HCT116 (cell line): ENCODE results near the gene MCOLN3. TPM values are rescaled to one million over a fixed set of nuclear protein-coding genes. Genes with fewer than 3 reads are reported as not detected.

ENCODE experiments used
- ATAC-seq: fragments of 200-7000 bp; cut with Tn5 transposase; 2 replicates; pipeline ENCODE4 v1.9.1; 2020; ENCODE audit warnings: mild to moderate bottlenecking, moderate library complexity
- BruUV-seq: library from RNA; stranded (reverse); fragments of 400-500 nt; replicated peaks from 2 replicates; lab custom pipeline; 2021; lab: Mats Ljungman, UMichigan
- CTCF ChIA-PET: fragments of 300-600 bp; sonication (Branson Sonifier 250); formaldehyde crosslinking; loops from one replicate; lab custom pipeline; 2021; ENCODE audit warnings: antibody characterized with exemption; lab: Charles Lee
- POLR2A ChIA-PET: fragments of 300-600, 350-600 bp; sonication (Branson Sonifier 250); formaldehyde crosslinking; loops from one replicate; lab custom pipeline; 2021; ENCODE audit warnings: antibody characterized with exemption; lab: Charles Lee
- RAD21 ChIA-PET, 2 experiments: fragments of 300-600 bp; sonication (Branson Sonifier 250); formaldehyde crosslinking; loops; one replicate each; lab custom pipeline; 2023; ENCODE audit warnings: low total read pairs in 2 of 2; ENCODE audit not compliant: uncharacterized antibody in 2 of 2, unreplicated experiment in 2 of 2, low non-redundant PET in 1 of 2; lab: Charles Lee
- DNase-seq: peaks from one replicate; pipeline ENCODE4 v3.0.0-alpha.2; 2010; ENCODE audit warnings: low read depth, low spot score
- H2AFZ ChIP-seq: fragments of 200-600 bp; shearing (Covaris generic), sonication (generic); 2 replicates; pipeline ENCODE4 v1.6.1; 2017; ENCODE audit warnings: low read depth, mixed run types, mixed read lengths, antibody characterized with exemption, low read length; ENCODE audit not compliant: poor library complexity, severe bottlenecking
- H3K27ac ChIP-seq: 2 replicates; pipeline ENCODE4 v1.5.1; 2012; ENCODE audit warnings: low read depth, low read length
- H3K27me3 ChIP-seq: fragments of 200-600 bp; sonication (generic); 2 replicates; pipeline ENCODE4 v1.6.1; 2016; ENCODE audit warnings: mixed run types, low read length, mixed read lengths; ENCODE audit not compliant: insufficient read depth
- H3K36me3 ChIP-seq, 2 experiments: fragments of 200-500 bp in 1 of 2; fragments of 200-600 bp in 1 of 2; sonication (Bioruptor generic) in 1 of 2; sonication (generic) in 1 of 2; 2 replicates each; pipeline versions ENCODE4 v1.5.1 to v1.6.1; 2014 to 2016; ENCODE audit warnings: low read length in 2 of 2, inconsistent platforms in 1 of 2, mixed read lengths in 1 of 2, mixed run types in 1 of 2; ENCODE audit not compliant: insufficient read depth in 2 of 2, control insufficient read depth in 1 of 2
- H3K4me1 ChIP-seq, 2 experiments: fragments of 200-600 bp in 1 of 2; sonication (generic) in 1 of 2; 2 replicates each; pipeline versions ENCODE4 v1.5.1 to v1.6.1; 2012 to 2017; ENCODE audit warnings: low read length in 2 of 2, inconsistent platforms in 1 of 2, mild to moderate bottlenecking in 1 of 2, mixed read lengths in 1 of 2, mixed run types in 1 of 2, moderate library complexity in 1 of 2; ENCODE audit not compliant: insufficient read depth in 2 of 2, control insufficient read depth in 1 of 2
- H3K4me2 ChIP-seq: fragments of 200-600 bp; sonication (generic); 2 replicates; pipeline ENCODE4 v1.6.1; 2017; ENCODE audit warnings: mixed run types, low read length, mixed read lengths
- H3K4me3 ChIP-seq, 2 experiments: fragments of 200-600 bp in 1 of 2; sonication (generic) in 1 of 2; replicated peaks in 1 of 2; 2 replicates each; pipeline ENCODE4 v1.5.1; 2011 to 2016; ENCODE audit warnings: low read length in 2 of 2, control low read depth in 1 of 2, low read depth in 1 of 2, mild to moderate bottlenecking in 1 of 2, mixed read lengths in 1 of 2, mixed run types in 1 of 2
- H3K79me2 ChIP-seq: fragments of 200-600 bp; sonication (generic); 2 replicates; pipeline ENCODE4 v1.6.1; 2017; ENCODE audit warnings: mild to moderate bottlenecking, mixed run types, low read length, moderate library complexity, mixed read lengths; ENCODE audit not compliant: insufficient read depth
- H3K9ac ChIP-seq: fragments of 200-600 bp; sonication (generic); 2 replicates; pipeline ENCODE4 v1.6.1; 2016; ENCODE audit warnings: low read length, mixed read lengths
- H3K9me2 ChIP-seq: fragments of 200-600 bp; sonication (generic), shearing (Covaris generic); 2 replicates; pipeline ENCODE4 v1.6.1; 2017; ENCODE audit warnings: mixed run types, mild to moderate bottlenecking, moderate library complexity; ENCODE audit not compliant: insufficient read depth
- H3K9me3 ChIP-seq, 2 experiments: fragments of 200-500 bp in 1 of 2; fragments of 200-600 bp in 1 of 2; sonication (Bioruptor generic) in 1 of 2; sonication (generic) in 1 of 2; 2 replicates each; pipeline ENCODE4 v1.6.1; 2014 to 2017; ENCODE audit warnings: low read length in 2 of 2, mixed read lengths in 2 of 2, inconsistent platforms in 1 of 2, low read depth in 1 of 2, mild to moderate bottlenecking in 1 of 2, mixed run types in 1 of 2, moderate library complexity in 1 of 2; ENCODE audit not compliant: control insufficient read depth in 1 of 2, insufficient read depth in 1 of 2
- H4K20me1 ChIP-seq: fragments of 200-600 bp; sonication (generic), shearing (Covaris generic); 2 replicates; pipeline ENCODE4 v1.6.1; 2017; ENCODE audit warnings: mixed run types, mild to moderate bottlenecking, moderate library complexity; ENCODE audit not compliant: insufficient read depth
- CEBPB ChIP-seq: IDR thresholded peaks from 2 replicates; pipeline ENCODE4 v1.6.1; 2012; ENCODE audit warnings: low read depth
- EGR1 ChIP-seq: IDR thresholded peaks from 2 replicates; pipeline ENCODE4 v1.6.1; 2012; ENCODE audit warnings: low read depth
- ELF1 ChIP-seq: IDR thresholded peaks from 2 replicates; pipeline ENCODE4 v1.6.1; 2012; ENCODE audit warnings: low read depth, borderline replicate concordance
- EZH2 ChIP-seq: fragments of 200-600 bp; sonication (generic); IDR thresholded peaks from 2 replicates; pipeline ENCODE4 v1.6.1; 2017; ENCODE audit warnings: antibody characterized with exemption, mixed run types
- FOSL1 ChIP-seq: IDR thresholded peaks from 2 replicates; pipeline ENCODE4 v1.6.1; 2012; ENCODE audit warnings: low read depth
- POLR2A ChIP-seq: IDR thresholded peaks from 2 replicates; pipeline ENCODE4 v1.7.0; 2011; ENCODE audit warnings: borderline replicate concordance; ENCODE audit not compliant: insufficient read depth, insufficient read length; ENCODE audit errors: extremely low read depth
- RAD21 ChIP-seq: IDR thresholded peaks from 2 replicates; pipeline ENCODE4 v1.6.1; 2012; ENCODE audit warnings: low read depth, mild to moderate bottlenecking
- REST ChIP-seq: IDR thresholded peaks from 2 replicates; pipeline ENCODE4 v1.6.1; 2012; ENCODE audit warnings: low read depth
- SIN3A ChIP-seq: IDR thresholded peaks from 2 replicates; pipeline ENCODE4 v1.6.1; 2012; ENCODE audit warnings: low read depth
- SP1 ChIP-seq: IDR thresholded peaks from 2 replicates; pipeline ENCODE4 v1.6.1; 2012; ENCODE audit warnings: low read depth
- SRF ChIP-seq: IDR thresholded peaks from 2 replicates; pipeline ENCODE4 v1.6.1; 2012; ENCODE audit warnings: low read depth
- TCF7L2 ChIP-seq: IDR thresholded peaks from 2 replicates; pipeline ENCODE4 v1.7.0; 2011; ENCODE audit warnings: borderline replicate concordance, inconsistent platforms; ENCODE audit not compliant: insufficient read depth, insufficient read length; ENCODE audit errors: extremely low read depth
- YY1 ChIP-seq: IDR thresholded peaks from 2 replicates; pipeline ENCODE4 v1.6.1; 2011; ENCODE audit warnings: low read length, low read depth, moderate library complexity, mild to moderate bottlenecking; ENCODE audit not compliant: insufficient replicate concordance; ENCODE audit errors: extremely low read depth
- ZBTB33 ChIP-seq: IDR thresholded peaks from 2 replicates; pipeline ENCODE4 v1.6.1; 2011; ENCODE audit warnings: mild to moderate bottlenecking, low read length, moderate library complexity; ENCODE audit not compliant: insufficient replicate concordance; ENCODE audit errors: extremely low read depth
- ZFX ChIP-seq: fragments of 450-650 bp; IDR thresholded peaks from 2 replicates; pipeline ENCODE4 v1.6.1; 2017
- ZNF274 ChIP-seq: fragments of 200-500 bp; sonication (Bioruptor generic); IDR thresholded peaks from 2 replicates; pipeline ENCODE4 v1.6.1; 2014; ENCODE audit warnings: mild to moderate bottlenecking, low read depth, low read length, inconsistent platforms
- intact Hi-C: fragments of 100-400 bp; cut with micrococcal nuclease; formaldehyde crosslinking; loops from 2 replicates; pipeline ENCODE4 v1.10.0; 2022
- total RNA-seq: library from RNA; stranded (reverse); gene quantifications from one replicate; pipeline ENCODE4 v1.2.1, GENCODE V29; 2021; ENCODE audit not compliant: unreplicated experiment
- TF ChIP-seq, protein P1 (sequence below), 3 experiments: fragments of 200-600 bp in 1 of 3; sonication (generic) in 1 of 3; IDR thresholded peaks in 2 of 3; conservative IDR thresholded peaks in 1 of 3; 2 replicates each; pipeline ENCODE4 v1.5.1; 2012 to 2017; ENCODE audit warnings: low read depth in 2 of 3, low read length in 2 of 3, antibody characterized with exemption in 1 of 3, borderline replicate concordance in 1 of 3, control low read depth in 1 of 3, mild to moderate bottlenecking in 1 of 3, mixed read lengths in 1 of 3, mixed run types in 1 of 3, moderate library complexity in 1 of 3; ENCODE audit not compliant: insufficient read depth in 1 of 3
- TF ChIP-seq, protein P2 (sequence below): IDR thresholded peaks from 2 replicates; pipeline ENCODE4 v1.6.1; 2012

Gene MCOLN3
- total RNA-seq, 1 experiment from 2014 or later = 10.7 TPM

DNA sequence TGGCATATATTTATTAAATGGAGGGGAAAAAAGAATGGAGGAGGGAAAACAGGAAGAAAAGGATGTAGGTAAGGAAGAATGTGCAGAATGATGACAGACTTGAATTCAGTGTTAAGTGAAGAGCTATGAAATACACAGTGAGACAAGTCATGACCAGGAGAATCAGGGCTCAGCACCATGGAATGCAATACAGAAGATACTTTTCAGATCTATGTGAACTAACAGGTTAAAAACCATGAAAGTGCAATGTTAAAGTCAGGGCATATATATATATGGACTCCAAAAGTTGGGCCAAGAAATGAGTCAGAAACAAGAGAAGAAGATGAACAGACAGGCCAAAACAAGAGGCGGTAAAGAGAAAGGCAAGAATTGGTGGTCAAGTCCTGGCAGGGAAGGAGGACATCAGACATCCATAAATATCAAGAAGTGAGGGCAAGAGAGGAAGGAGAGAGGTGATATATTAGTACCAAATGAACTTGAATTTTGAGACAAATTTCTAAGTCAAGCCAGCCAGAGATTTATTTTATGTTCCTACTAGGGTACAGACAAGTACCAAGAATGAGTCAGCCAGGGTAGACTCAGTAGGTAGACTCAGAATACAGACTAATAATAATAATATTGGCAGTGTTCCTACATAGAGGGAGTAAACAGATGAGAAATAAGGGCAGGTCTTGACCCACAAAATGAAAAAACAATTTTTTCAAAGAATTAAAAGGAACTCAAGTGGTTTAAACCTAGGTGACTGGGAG is 39.5 kb upstream of the MCOLN3 start:
- Histone ChIP-seq H3K27ac (no peak overlapping the region), H4K20me1 (no peaks in the 10 kb centered on the region), H3K27me3 (no peaks in the 10 kb centered on the region), H3K9ac (no peak overlapping the region), H3K9me2 (no peaks in the 10 kb centered on the region), H2AFZ (no peak overlapping the region), H3K4me3 (no peak overlapping the region), H3K4me1 (peaks cover 0 to 5% of the 10 kb centered on the region in 2 experiments; a peak in 1 of 4 replicates), H3K36me3 (no peaks in the 10 kb centered on the region), H3K4me2 (no peak overlapping the region), H3K9me3 (no peaks in the 10 kb centered on the region), H3K79me2 (no peaks in the 10 kb centered on the region)
- intact Hi-C loops = no loop called here
- no peak for TF ChIP-seq SP1
- no peak for TF ChIP-seq YY1
- no peak for TF ChIP-seq REST
- TF ChIP-seq CEBPB = no peak
- TF ChIP-seq, protein P1, sequence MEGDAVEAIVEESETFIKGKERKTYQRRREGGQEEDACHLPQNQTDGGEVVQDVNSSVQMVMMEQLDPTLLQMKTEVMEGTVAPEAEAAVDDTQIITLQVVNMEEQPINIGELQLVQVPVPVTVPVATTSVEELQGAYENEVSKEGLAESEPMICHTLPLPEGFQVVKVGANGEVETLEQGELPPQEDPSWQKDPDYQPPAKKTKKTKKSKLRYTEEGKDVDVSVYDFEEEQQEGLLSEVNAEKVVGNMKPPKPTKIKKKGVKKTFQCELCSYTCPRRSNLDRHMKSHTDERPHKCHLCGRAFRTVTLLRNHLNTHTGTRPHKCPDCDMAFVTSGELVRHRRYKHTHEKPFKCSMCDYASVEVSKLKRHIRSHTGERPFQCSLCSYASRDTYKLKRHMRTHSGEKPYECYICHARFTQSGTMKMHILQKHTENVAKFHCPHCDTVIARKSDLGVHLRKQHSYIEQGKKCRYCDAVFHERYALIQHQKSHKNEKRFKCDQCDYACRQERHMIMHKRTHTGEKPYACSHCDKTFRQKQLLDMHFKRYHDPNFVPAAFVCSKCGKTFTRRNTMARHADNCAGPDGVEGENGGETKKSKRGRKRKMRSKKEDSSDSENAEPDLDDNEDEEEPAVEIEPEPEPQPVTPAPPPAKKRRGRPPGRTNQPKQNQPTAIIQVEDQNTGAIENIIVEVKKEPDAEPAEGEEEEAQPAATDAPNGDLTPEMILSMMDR (IDR thresholded peaks at IDR 0.05 in 2 of 3, conservative IDR thresholded peaks at IDR 0.05 in 1 of 3; ENCODE audit: borderline replicate concordance in 1 of 3, insufficient read depth in 1 of 3, low read depth in 2 of 3, low read length in 2 of 3) = no peak
- TF ChIP-seq, protein P2, sequence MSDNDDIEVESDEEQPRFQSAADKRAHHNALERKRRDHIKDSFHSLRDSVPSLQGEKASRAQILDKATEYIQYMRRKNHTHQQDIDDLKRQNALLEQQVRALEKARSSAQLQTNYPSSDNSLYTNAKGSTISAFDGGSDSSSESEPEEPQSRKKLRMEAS = no peak
- TF ChIP-seq POLR2A = no peak
- no peak for TF ChIP-seq ZFX
- no peak for TF ChIP-seq SIN3A
- TF ChIP-seq FOSL1 = no peak
- no peak for TF ChIP-seq ELF1
- TF ChIP-seq SRF = no peak
- TF ChIP-seq ZBTB33 = no peak
- TF ChIP-seq TCF7L2 = no peak
- no peak for TF ChIP-seq ZNF274
- TF ChIP-seq EZH2 = no peak
- TF ChIP-seq RAD21 = no peak
- no peak for TF ChIP-seq EGR1
- no peak for DNase-seq
- RAD21 ChIA-PET = no interaction called here
- CTCF ChIA-PET = no interaction called here
- ATAC-seq = no peak
- POLR2A ChIA-PET = no interaction called here
- no TSS peak for BruUV-seq
